HG02981 (cell line): ENCODE data around the gene DRAXIN.

Experiments
- ATAC-seq: cut with Tn5 transposase; IDR thresholded peaks from one replicate; pipeline ENCODE4 v1.9.1; 2021; ENCODE audit warnings: mild to moderate bottlenecking, moderate library complexity; ENCODE audit not compliant: unreplicated experiment

DRAXIN gene

GRCh38 chr1:11654939-11655808 is 36.3 kb upstream of the DRAXIN start:
- ATAC-seq, result peak; percentile 34

DNA sequence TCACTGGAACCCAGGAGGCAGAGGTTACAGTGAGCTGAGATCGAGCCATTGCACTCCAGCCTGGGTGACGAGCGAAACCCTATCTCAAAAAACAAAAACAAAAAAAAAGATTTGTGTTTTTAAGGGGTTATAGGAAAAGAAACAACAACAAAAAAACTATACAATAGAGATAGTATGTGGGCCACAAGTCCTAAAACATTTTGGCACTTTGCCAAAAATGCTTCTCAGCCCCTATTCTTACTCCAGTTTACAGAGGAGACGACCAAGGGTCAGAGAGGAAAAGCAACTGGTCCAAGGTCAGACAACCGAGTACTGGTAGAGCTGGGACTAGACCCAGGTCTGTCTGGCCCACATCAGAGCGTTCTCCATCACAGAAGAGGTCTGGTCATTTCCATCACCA is 33.9 kb upstream of the DRAXIN start:
- no peak for ATAC-seq

DNA sequence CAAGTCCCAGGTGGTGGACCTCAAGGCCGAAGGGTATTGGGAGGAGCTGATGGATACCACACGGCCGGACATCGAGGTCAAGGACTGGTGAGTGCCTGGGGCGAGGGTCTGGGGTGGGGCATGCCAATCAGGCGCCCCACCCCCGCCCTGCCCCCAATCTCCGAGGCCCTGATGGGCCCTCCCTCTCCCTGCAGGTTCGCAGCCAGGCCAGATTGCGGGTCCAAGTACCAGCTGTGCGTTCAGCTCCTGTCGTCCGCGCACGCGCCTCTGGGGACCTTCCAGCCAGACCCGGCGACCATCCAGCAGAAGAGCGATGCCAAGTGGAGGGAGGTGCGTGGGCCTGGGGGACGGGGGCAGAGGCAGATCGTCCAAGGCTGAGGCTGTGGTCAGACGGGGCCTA is 33.0 kb upstream of the DRAXIN start:
- no peak for ATAC-seq

DNA sequence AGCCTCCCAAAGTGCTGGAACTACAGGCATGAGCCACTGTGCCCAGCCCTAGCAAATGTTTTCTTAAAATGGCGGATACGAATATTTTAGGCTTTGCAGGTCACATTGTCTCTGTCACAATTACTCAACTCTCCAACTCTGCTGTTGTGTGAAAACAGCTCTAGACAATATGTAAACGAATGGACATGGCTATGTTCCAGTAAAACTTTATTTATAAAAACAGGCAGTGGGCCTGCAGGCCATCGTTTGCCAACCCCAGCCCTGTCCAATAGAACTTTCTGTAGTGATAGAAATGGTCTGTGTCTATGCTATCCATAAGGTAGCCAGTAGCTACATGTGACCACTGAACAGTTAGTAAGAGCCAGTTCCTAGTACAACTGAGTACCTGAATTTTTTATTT is 31.8 kb upstream of the DRAXIN start:
- no peak for ATAC-seq

DNA sequence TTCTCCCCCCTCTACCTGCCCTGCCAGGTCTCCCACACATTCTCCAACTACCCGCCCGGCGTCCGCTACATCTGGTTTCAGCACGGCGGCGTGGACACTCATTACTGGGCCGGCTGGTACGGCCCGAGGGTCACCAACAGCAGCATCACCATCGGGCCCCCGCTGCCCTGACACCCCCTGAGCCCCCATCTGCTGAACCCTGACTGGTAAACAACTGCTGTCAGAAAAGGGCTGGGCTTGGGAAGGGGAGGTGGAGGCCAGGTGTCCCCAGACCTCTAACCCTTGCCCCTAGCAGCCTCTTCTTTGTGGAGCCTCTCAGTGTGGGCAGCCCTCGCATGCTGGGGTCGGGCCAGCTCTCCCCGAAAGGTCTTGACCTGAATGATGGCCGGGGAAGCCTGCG is 30.4 kb upstream of the DRAXIN start:
- ATAC-seq, result no peak

DNA sequence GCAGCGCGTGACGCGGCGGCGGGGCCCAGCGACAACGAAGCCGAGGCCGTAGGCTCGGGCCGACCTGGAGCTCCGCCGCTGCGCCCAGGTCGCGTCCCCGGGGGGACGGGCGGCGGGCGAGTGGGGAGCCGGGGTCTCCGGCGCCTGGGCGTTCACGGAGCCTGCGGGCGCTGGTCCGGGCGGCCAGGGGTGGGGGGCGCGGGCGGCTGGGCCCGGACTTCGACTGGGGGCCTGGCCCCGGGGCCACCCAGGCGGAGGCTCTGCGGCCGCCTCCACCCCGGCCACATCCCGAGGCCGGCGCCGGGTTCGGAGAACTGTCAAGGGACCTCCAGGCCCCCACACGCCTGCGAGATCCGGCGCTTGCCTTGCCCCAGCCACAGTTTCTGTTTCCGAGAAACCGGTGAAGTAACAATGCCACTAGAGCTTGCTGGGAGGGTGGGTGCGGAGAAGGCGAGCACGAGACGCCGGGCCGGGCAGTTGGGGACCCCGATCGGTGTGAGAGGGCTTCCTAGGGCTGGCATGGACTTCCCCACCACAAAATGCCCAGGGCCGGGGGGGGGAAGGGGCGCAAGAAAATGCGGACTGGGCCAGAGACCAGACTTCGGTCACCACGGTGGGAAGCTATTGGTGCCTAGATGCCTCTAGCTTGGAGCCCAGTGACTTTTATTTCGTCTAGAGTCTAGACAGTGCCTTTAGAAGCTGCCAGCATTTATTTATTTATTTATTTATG is 27.0 kb upstream of the DRAXIN start:
- ATAC-seq, result peak; percentile 44

DNA sequence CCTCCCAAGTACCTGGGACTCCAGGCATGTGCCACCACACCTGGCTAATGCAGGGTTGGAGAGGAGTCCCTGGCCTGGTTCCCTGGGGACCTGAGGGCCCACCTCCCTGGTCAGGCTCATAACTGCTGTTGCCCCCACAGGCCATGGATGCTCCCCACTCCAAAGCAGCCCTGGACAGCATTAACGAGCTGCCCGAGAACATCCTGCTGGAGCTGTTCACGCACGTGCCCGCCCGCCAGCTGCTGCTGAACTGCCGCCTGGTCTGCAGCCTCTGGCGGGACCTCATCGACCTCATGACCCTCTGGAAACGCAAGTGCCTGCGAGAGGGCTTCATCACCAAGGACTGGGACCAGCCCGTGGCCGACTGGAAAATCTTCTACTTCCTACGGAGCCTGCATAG is 23.0 kb upstream of the DRAXIN start:
- no peak for ATAC-seq

DNA sequence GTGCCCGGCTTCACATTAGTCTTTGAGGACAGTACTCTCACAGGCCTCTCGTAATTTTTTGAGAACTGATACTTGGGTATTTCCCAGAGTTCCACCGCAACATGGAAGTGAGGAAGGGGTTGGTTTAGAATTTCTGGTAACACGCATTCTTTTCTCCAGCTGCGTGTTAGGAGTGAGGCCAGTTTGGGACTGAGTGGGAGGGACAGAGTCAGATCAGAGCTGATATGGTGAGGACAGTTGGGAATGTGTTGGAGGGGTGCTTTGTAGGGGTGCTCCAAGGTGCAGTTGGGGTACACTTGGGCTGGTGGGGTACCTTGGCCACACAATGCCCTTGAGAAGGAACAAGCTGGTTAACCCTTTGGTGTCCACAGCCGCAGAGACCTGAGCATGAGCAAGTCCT is 20.8 kb upstream of the DRAXIN start:
- no peak for ATAC-seq

GRCh38 chr1:11671205-11671543 is 20.3 kb upstream of the DRAXIN start:
- ATAC-seq, result no peak

DNA sequence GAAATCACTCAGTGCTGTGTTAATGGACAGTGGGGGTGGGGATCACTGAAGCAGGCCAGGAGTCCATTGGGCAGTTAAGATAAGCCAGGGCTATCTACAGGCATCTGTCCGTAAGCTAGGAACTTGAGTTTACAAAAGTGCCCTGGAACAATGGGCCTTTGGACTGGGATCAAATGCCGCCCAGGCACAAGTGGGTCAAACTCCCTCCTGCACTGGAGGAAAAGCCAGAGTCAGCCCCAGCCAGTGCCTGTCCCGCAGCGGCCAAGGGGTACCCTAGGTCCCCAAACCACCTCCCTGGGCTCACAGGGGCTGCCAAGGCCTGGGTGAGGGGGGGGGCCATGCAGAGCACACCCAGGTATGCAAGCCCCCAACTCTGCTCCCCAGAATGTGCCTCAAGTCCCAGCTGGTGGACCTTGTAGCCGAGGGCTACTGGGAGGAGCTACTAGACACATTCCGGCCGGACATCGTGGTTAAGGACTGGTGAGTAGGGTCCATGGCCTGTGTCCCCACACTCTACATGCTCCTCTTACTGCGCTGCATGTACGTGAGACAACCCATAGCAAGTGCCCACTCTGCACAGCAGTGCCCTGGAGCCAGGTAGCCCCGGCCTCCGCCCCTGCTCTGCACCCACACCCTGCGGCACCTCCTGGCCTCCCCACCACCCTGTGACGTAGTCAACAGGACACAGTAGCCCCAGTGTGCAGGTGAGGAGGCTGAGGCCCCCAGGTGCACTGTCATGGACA is 19.8 kb upstream of the DRAXIN start:
- ATAC-seq, result no peak

DNA sequence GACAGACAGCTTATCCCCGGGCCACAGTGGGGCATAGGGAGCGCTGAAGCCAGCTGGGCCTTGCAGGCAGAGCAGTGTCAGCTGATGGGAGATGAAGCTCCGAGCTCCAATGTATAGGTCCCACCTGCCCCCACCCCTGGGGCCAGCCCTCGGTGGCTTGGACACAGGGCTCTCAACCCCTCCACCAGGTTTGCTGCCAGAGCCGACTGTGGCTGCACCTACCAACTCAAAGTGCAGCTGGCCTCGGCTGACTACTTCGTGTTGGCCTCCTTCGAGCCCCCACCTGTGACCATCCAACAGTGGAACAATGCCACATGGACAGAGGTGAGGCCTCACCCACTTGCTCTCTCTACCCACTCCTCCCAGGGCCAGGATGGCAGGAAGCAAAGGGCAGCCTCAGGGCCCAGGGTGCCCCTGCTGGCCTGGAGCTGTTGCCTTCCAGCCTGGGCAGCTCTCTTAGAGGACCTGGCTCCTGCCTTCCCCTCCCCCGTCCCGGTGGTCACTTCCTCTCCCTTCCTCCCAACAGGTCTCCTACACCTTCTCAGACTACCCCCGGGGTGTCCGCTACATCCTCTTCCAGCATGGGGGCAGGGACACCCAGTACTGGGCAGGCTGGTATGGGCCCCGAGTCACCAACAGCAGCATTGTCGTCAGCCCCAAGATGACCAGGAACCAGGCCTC is 18.3 kb upstream of the DRAXIN start:
- ATAC-seq, result no peak

DNA sequence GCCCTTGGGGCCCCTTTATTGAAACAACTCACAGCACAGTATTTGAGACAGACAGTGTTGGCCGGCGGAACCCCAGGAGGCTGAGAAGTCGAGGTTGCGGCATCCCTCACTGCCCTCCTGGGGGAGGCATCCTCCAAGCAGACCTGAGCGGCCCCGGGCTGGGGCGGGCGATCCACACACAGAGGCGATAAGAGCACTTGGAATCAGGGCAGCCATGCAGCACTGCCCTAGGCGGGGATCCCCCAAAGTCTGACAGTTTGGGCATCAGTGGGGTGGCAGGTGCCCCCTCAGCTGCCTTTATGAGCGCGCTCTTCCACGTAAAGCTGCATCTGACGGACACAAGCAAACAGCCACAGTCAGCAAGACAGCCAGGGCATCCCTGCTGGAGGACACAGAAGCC is 17.0 kb upstream of the DRAXIN start:
- no peak for ATAC-seq

- ATAC-seq, result no peak
Measured at GRCh38 chr1:11675325-11675724, 16.2 kb upstream of the DRAXIN start.

GRCh38 chr1:11676386-11677103 is 15.0 kb upstream of the DRAXIN start:
- ATAC-seq, result no peak

DNA sequence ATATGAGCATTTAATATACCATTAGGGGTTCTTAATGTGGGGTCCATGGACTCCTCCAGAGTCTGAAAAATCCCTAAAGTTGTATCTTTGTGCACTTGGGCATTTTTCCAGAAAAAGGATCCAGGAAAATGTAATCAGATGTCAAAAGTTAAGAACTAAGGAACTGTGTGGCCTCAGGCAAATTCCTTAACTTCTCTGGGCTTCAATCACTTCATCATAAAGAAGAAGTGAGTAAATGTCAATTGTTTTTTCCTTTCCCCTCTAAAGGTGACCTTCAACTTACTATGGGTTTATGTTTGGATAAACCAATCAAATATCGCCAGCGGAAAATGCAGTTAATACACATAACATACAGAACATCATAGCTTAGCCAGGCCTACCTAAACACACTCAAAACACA is 13.1 kb upstream of the DRAXIN start:
- ATAC-seq, result no peak

DNA sequence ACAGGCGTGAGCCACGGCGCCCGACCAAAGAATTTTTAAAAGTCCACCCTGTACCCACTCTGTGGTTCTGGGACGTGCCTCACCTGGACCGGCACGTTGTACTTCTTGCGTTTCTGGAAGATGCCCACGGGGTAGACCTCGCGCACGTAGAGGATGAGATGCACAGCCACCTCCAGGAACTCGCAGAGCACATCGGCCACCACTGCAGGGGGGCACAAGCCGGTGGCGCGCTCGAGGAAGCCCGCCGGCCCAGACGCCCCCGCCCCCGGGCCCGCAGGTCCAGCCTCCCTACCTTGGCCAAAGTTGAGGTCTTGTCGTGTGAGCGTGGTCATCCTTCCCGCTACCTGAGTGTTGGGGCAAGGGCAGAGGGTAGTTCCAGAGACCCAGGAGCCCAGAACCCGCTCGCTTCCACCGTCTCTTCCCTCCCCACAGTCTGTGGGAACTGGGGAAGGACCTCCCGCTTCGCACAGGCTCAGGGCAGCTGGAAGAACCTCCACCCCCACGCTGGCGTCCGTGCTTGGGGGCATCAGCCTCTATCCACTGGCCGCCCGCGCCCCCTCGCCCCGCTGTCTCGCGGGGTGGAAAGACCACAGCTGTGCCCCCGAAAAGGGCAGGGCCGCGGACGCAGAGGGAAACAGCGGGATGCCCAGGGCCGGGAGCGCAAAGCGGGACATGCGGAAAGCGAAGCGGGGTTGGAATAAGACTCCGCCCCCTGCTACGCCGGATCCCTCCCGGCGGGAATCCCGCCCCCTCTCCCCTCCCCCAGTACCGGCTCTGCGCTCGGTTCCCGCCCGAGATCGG is 11.0 kb upstream of the DRAXIN start:
- peak; percentile 13 for ATAC-seq

- peak; percentile 85 for ATAC-seq
Measured at GRCh38 chr1:11681071-11681771, 10.3 kb upstream of the DRAXIN start, which contains the start of gene MAD2L2. TSS of gene MAD2L2 (minus strand) at chr1:11681148. CDS start at chr1:11680601, 547 bp downstream.

GRCh38 chr1:11682287-11682771 is 9.2 kb upstream of the DRAXIN start:
- ATAC-seq, result no peak

DNA sequence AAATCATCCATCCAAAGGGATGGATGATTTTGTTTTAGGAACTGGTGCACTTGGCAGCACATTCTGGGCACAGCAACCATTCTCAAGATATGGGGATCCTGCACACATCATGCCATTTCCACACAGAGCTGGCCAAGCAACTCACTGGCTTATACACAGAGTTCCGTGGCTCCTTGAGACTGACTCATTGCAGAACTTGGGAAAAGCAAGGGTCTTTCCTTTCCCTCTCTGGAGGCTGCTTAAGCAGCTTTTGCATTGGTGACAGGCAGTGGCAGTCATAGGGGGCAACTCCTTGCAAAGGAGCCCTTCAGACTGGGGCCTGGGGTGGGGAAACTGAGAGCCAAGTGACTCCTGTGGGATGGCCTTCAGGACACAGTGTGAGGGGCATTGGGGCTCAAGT is 8.7 kb upstream of the DRAXIN start:
- ATAC-seq, result no peak
